HG03280 (cell line): ENCODE data around the gene TMEM33.

ENCODE experiments used
- ATAC-seq: cut with Tn5 transposase; IDR thresholded peaks from one replicate; pipeline ENCODE4 v1.9.1; 2021; ENCODE audit warnings: mild to moderate bottlenecking, moderate library complexity; ENCODE audit not compliant: unreplicated experiment

Gene TMEM33

GRCh38 chr4:41994461-41994985 lies 59.3 kb downstream of the TMEM33 start:
- no peak for ATAC-seq

GRCh38 chr4:41998019-41998418 lies 62.8 kb downstream of the TMEM33 start:
- no peak for ATAC-seq

GRCh38 chr4:41999321-41999720 lies 64.1 kb downstream of the TMEM33 start:
- no peak for ATAC-seq

GRCh38 chr4:42008011-42008786 lies 73.0 kb downstream of the TMEM33 start:
- ATAC-seq = no peak
